Activated naive CD8-positive, alpha-beta T cell treated with anti-CD3 and anti-CD28 coated beads for 36 hours (primary cell): ENCODE data around the gene PIP5KL1. TPM values are rescaled to one million over a fixed set of nuclear protein-coding genes. Genes with fewer than 3 reads are reported as not detected.

Experiments
- DNase-seq: peaks from one replicate; pipeline ENCODE4 v3.0.0; 2021
- H3K27ac Mint-ChIP-seq: one replicate; pipeline ENCODE4 v1.8.0; 2022; ENCODE audit warnings: mild to moderate bottlenecking, moderate library complexity, mixed read lengths
- H3K27me3 Mint-ChIP-seq: one replicate; pipeline ENCODE4 v1.8.0; 2022; ENCODE audit warnings: mild to moderate bottlenecking, mixed read lengths
- H3K36me3 Mint-ChIP-seq: one replicate; pipeline ENCODE4 v1.8.0; 2021; ENCODE audit warnings: mild to moderate bottlenecking, mixed read lengths
- H3K4me1 Mint-ChIP-seq: one replicate; pipeline ENCODE4 v1.8.0; 2021; ENCODE audit warnings: mixed read lengths
- H3K4me3 Mint-ChIP-seq: one replicate; pipeline ENCODE4 v1.8.0; 2022; ENCODE audit warnings: mild to moderate bottlenecking, moderate library complexity, mixed read lengths
- H3K9me3 Mint-ChIP-seq: one replicate; pipeline ENCODE4 v1.8.0; 2022; ENCODE audit warnings: mixed read lengths
- total RNA-seq, 2 experiments: library from RNA; stranded (reverse); gene quantifications; one replicate each; pipeline ENCODE4 v1.2.3, GENCODE V29; 2021

PIP5KL1 gene
- total RNA-seq, 2 experiments from 2014 or later: 2.3 to 3.2 TPM

DNA sequence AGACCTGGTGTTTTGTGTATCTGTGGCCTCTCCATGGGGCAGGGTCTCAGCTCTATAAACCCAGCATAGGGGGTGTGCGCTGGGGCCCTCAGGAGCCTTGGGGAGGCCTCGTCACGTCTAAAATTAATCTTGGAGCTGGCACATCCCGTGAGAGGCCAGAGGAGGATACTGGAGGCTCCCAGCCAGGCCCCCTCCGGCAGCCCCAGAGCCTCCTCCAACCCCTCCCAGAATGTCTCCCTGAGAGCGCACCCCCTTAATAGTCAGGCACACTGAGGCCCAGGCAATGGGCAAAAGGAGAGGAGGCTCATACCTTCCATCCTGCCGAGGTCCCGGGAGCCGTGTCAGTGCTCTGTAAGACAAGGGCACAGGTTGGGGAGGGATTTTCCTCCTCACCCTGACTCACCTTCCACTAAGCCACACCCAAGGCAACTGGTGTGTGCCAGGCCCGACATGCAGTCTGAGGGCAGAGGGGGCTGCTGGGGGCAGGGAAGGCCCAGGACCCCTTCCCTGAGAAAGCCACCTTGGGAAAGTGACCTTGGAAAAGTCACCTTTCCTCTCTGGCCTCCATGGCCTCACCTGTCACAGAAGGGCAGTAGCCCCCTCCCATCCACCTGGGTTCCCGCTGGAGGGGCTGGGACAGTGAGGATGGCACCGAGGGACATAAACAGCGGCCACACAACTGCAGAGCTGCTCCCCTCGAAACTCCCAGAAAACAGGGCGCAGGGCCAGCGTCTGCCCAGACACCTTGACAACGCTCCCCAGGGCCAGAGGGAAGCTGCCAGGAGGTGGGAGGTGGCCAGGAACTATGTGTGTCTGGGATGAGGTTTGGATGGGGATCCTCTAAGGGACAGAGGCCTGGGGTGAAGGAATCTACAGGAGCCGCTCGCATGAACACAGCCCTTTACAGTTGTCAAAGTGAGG is 56.0 kb downstream of the PIP5KL1 start:
- DNase-seq: no peak
- H3K27me3 Mint-ChIP-seq: peaks cover 8% of the 10 kb centered on the region
- peaks cover 2% of the 10 kb centered on the region for H3K36me3 Mint-ChIP-seq
- H3K27ac Mint-ChIP-seq: peak overlapping the region; percentile 45
- no peak overlapping the region for H3K4me3 Mint-ChIP-seq
- no peaks in the 10 kb centered on the region for H3K9me3 Mint-ChIP-seq
- H3K4me1 Mint-ChIP-seq: peaks cover 7% of the 10 kb centered on the region

DNA sequence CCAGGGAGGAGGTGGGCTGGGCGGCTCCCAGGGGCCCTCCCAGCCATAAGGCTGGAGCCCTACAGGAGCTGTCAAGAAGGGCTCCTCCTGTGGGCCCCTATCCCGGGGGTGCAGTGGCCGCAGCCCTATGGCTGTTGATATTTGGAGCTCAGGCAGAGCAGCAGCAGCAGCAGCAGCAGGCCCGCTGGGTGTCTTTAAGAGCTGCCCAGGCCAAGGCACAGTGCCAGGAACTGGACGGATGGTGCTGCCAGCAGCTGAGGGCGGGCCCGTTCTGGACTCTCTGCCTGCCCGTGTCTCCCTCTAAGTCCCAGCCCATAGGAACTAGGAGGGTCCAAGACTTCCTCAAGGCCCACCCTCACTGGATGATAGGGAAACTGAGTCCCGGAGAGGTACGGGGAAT is 56.7 kb downstream of the PIP5KL1 start:
- Mint-ChIP-seq H3K9me3 (no peaks in the 10 kb centered on the region), H3K36me3 (no peaks in the 10 kb centered on the region), H3K4me3 (no peak overlapping the region), H3K4me1 (peaks cover 6% of the 10 kb centered on the region), H3K27ac (no peak overlapping the region), H3K27me3 (peaks cover 8% of the 10 kb centered on the region)
- DNase-seq: no peak

DNA sequence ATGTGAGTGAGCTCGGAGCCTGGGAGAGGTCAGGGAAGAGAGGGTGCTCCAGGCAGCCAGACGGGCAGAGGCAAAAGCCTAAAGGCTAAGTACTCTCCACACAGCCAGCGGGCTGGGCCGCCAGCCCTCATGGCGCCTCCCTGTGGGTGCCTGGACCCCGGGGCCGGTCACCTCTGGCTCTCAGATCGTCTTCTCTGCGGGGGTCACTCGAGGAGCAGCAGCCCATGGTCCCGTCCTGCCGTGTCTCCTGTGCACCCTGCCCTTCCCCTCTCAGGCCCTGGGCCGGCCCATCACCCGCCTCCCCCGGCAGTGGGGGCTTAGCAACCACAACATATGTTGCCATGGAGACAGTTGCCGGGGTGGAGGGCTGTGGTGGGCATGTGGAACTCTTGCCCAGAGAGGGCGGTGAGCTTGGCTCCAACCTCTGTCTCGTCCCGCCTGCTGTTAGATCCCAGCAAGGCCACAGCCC is 57.3 kb downstream of the PIP5KL1 start:
- Mint-ChIP-seq H3K36me3 (no peaks in the 10 kb centered on the region), H3K4me3 (no peak overlapping the region), H3K27me3 (peaks cover 6% of the 10 kb centered on the region), H3K9me3 (no peaks in the 10 kb centered on the region), H3K4me1 (peaks cover 6% of the 10 kb centered on the region), H3K27ac (no peak overlapping the region)
- no peak for DNase-seq

DNA sequence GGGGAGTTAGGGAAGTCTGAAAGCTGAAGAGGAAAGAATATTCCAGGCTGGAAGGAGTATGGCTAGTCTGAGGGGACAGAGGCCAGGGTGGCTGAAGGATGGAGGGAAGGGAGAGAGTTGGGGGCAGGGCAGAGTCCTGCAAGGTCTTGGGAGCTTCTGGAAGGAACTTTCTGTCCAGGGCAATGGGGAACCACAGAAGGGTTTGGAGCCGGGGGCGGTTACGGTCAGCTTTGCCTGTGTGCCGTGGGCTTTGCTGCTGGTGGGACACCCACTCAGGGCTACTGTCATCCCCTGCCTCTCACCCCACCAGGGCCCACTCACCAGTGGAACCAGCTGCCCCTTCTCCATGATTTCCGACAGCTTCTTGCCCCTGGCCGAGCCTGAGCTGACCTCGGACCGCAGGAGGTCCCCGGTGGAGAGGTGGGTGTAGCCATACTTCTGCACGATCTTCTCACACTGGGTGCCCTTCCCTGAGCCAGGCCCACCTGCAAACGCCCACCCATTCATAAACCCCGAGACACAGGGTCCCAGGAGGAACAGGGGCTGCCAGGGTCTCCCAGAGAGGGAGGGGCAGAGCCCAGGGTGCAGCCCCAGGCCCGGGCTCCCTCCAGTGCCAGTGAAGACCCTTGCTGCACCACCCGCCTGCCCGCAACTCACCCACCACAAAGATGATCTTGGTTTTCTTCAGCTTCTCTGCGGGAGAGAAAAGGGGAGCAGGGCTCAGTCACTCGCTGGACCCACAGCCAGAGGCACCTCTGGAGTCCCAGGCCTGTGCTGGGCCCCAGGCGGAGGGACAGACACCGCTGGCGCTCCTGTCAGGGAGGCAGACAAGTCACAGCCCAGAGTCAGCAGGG is 58.0 kb downstream of the PIP5KL1 start:
- Mint-ChIP-seq H3K36me3 (no peaks in the 10 kb centered on the region), H3K27me3 (no peaks in the 10 kb centered on the region), H3K4me3 (no peak overlapping the region), H3K27ac (no peak overlapping the region), H3K9me3 (no peaks in the 10 kb centered on the region), H3K4me1 (peaks cover 3% of the 10 kb centered on the region)
- DNase-seq: no peak

DNA sequence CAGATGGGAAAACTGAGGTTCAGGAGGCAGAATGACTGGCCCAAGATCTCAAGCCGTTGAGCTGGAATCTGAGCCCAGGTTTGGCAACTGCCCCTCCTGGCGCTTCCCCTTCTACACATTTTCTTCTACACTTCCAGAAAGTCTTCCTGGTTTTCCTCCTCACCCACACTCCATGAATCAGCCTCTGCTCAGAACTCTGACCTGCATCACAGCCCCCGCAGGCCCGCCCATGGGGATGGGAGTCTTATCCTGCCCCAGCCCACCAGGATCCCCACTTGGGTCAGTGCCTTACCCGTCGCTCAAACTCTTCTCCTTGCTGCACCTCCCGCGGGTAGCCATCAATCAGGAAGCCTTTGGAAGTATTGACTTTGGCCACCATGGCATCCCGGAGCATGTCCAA is 59.0 kb downstream of the PIP5KL1 start:
- Mint-ChIP-seq H3K9me3 (no peaks in the 10 kb centered on the region), H3K4me1 (no peaks in the 10 kb centered on the region), H3K27me3 (no peaks in the 10 kb centered on the region), H3K27ac (no peak overlapping the region), H3K4me3 (no peak overlapping the region), H3K36me3 (no peaks in the 10 kb centered on the region)
- DNase-seq: no peak

DNA sequence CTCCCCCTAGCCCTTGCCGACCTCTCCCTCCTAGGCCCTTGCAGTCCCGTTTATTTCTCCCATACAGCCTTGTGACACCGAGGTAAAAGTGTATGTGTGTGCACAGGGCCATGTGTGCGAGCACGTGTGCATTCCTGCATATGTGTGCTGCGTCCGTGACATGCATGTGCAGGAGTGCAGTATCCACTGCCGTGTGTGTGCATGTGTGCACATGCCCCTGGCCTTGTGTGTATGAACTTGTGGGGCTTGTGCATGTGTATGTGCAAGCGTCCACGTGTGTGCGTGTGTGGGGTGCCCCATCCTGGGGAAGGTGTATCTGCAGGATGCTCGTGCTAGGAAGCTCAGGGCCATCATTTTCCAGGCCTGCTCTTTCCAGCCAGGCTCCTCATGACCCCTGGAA is 59.7 kb downstream of the PIP5KL1 start:
- DNase-seq: no peak
- Mint-ChIP-seq H3K27me3 (no peaks in the 10 kb centered on the region), H3K4me3 (no peak overlapping the region), H3K4me1 (peaks cover 1% of the 10 kb centered on the region), H3K9me3 (no peaks in the 10 kb centered on the region), H3K36me3 (no peaks in the 10 kb centered on the region), H3K27ac (no peak overlapping the region)

Other genes starting within 250 kb of the PIP5KL1 start
- gene CFAP157, start 223.8 kb downstream of the PIP5KL1 start, total RNA-seq: not detected
- 10 to 100 TPM; 19.7 to 21.2 TPM for gene PTRH1, start 215.1 kb downstream of the PIP5KL1 start, total RNA-seq
- 1 to 10 TPM; 1.3 to 1.4 TPM for gene TTC16, start 214.7 kb downstream of the PIP5KL1 start, total RNA-seq
- gene TOR2A, start 195.5 kb downstream of the PIP5KL1 start, total RNA-seq: 10 to 100 TPM; 17.7 to 18.1 TPM
- gene SH2D3C, start 152.1 kb downstream of the PIP5KL1 start, total RNA-seq: 10 to 100 TPM; 20.4 to 21.5 TPM
- 10 to 100 TPM; 85.2 to 94.2 TPM for gene CDK9, start 144.7 kb downstream of the PIP5KL1 start, total RNA-seq
- 10 to 100 TPM; 86.3 to 88.0 TPM for gene FPGS, start 127.9 kb downstream of the PIP5KL1 start, total RNA-seq
- 10 to 100 TPM; 17.7 to 18.8 TPM for gene ENG, start 76.1 kb downstream of the PIP5KL1 start, total RNA-seq
- gene AK1, start 53.1 kb downstream of the PIP5KL1 start, total RNA-seq: 10 to 100 TPM in 1 of 2 experiments, 1 to 10 TPM in 1; 9.9 to 11.7 TPM
- 10 to 100 TPM; 44.5 to 45.1 TPM for gene ST6GALNAC6, start 31.2 kb downstream of the PIP5KL1 start, total RNA-seq
- 10 to 100 TPM; 45.3 to 51.2 TPM for gene ST6GALNAC4, start 13.7 kb downstream of the PIP5KL1 start, total RNA-seq
- gene DPM2, start 7.1 kb upstream of the PIP5KL1 start, total RNA-seq: 10 to 100 TPM; 55.4 to 57.6 TPM
- gene EEIG1, start 50.2 kb upstream of the PIP5KL1 start, total RNA-seq: 10 to 100 TPM; 77.2 to 83.8 TPM
- gene NAIF1, start 136.5 kb upstream of the PIP5KL1 start, total RNA-seq: 10 to 100 TPM; 11.2 to 12.0 TPM
- gene SLC25A25, start 137.5 kb upstream of the PIP5KL1 start, total RNA-seq: 10 to 100 TPM; 13.0 to 14.5 TPM
- 10 to 100 TPM; 63.3 to 66.1 TPM for gene PTGES2, start 197.0 kb upstream of the PIP5KL1 start, total RNA-seq
- not detected for gene LCN2, start 218.7 kb upstream of the PIP5KL1 start, total RNA-seq
- 10 to 100 TPM; 74.1 to 77.3 TPM for gene BBLN, start 229.5 kb upstream of the PIP5KL1 start, total RNA-seq